HepG2 (cell line): ENCODE data around the gene KCNIP3. TPM values are rescaled to one million over a fixed set of nuclear protein-coding genes. Genes with fewer than 3 reads are reported as not detected.
A peak's percentile ranks its signal among the peaks of the same experiment; 100 is the strongest.

ENCODE experiments used
- BORCS8-MEF2B ChIP-seq: sonication (generic); formaldehyde crosslinking; IDR thresholded peaks from 2 replicates; pipeline ENCODE4 v1.8.0; 2022; ENCODE audit warnings: mild to moderate bottlenecking, missing genetic modification reagents
- GABPB1 ChIP-seq: IDR thresholded peaks from 2 replicates; pipeline ENCODE4 v1.6.1; 2016; ENCODE audit warnings: mild to moderate bottlenecking, missing genetic modification reagents, moderate library complexity, missing compliant biosample characterization
- HINFP ChIP-seq: sonication (generic); formaldehyde crosslinking; IDR thresholded peaks from 2 replicates; pipeline ENCODE4 v1.4.0; 2020; ENCODE audit warnings: low read depth, mild to moderate bottlenecking, missing genetic modification reagents
- KAT8 ChIP-seq: IDR thresholded peaks from 2 replicates; pipeline ENCODE4 v1.6.1; 2016; ENCODE audit warnings: missing genetic modification reagents, missing compliant biosample characterization
- MYC ChIP-seq: sonication (generic); formaldehyde crosslinking; IDR thresholded peaks from 2 replicates; pipeline ENCODE4 v1.9.0; 2021; ENCODE audit warnings: missing genetic modification reagents, borderline replicate concordance
- PHF8 ChIP-seq: sonication (generic); formaldehyde crosslinking; IDR thresholded peaks from 2 replicates; pipeline ENCODE4 v1.5.0; 2020; ENCODE audit warnings: missing genetic modification reagents
- RNF2 ChIP-seq: fragments of 450-650 bp; conservative IDR thresholded peaks from 2 replicates; pipeline ENCODE4 v1.6.1; 2016; ENCODE audit warnings: low read depth
- SALL1 ChIP-seq: sonication (generic); formaldehyde crosslinking; IDR thresholded peaks from 2 replicates; pipeline ENCODE4 v1.8.0; 2022; ENCODE audit warnings: mild to moderate bottlenecking, missing genetic modification reagents
- ZBTB20 ChIP-seq: sonication (generic); formaldehyde crosslinking; IDR thresholded peaks from 2 replicates; pipeline ENCODE4 v1.8.1; 2023; ENCODE audit warnings: missing genetic modification reagents, low read depth, mild to moderate bottlenecking, borderline replicate concordance
- ZBTB33 ChIP-seq: sonication (generic); formaldehyde crosslinking; IDR thresholded peaks from 2 replicates; pipeline ENCODE4 v1.4.0; 2020; ENCODE audit warnings: missing genetic modification reagents
- ZFAT ChIP-seq: sonication (generic); formaldehyde crosslinking; conservative IDR thresholded peaks from 2 replicates; pipeline ENCODE4 v1.8.1; 2023; ENCODE audit warnings: missing genetic modification reagents, inconsistent platforms
- ZNF296 ChIP-seq: sonication (generic); formaldehyde crosslinking; conservative IDR thresholded peaks from 2 replicates; pipeline ENCODE4 v1.5.0; 2020; ENCODE audit warnings: mild to moderate bottlenecking, missing genetic modification reagents
- ZNF446 ChIP-seq: sonication (generic); formaldehyde crosslinking; IDR thresholded peaks from 2 replicates; pipeline ENCODE4 v1.5.0; 2020; ENCODE audit warnings: mild to moderate bottlenecking, missing genetic modification reagents
- ZNF451 ChIP-seq: sonication (generic); formaldehyde crosslinking; IDR thresholded peaks from 2 replicates; pipeline ENCODE4 v1.5.0; 2020; ENCODE audit warnings: mild to moderate bottlenecking, missing genetic modification reagents
- ZNF556 ChIP-seq: sonication (generic); formaldehyde crosslinking; IDR thresholded peaks from 2 replicates; pipeline ENCODE4 v1.4.0; 2020; ENCODE audit warnings: mild to moderate bottlenecking, missing genetic modification reagents, borderline replicate concordance
- ZNF569 ChIP-seq: sonication (generic); formaldehyde crosslinking; IDR thresholded peaks from 2 replicates; pipeline ENCODE4 v1.5.0; 2020; ENCODE audit warnings: mild to moderate bottlenecking, missing genetic modification reagents, moderate library complexity, borderline replicate concordance
- ZNF607 ChIP-seq: sonication (generic); formaldehyde crosslinking; IDR thresholded peaks from 2 replicates; pipeline ENCODE4 v1.5.1; 2020; ENCODE audit warnings: missing genetic modification reagents, mild to moderate bottlenecking, borderline replicate concordance
- ZNF772 ChIP-seq: sonication (generic); formaldehyde crosslinking; IDR thresholded peaks from 2 replicates; pipeline ENCODE4 v1.5.0; 2020; ENCODE audit warnings: mild to moderate bottlenecking, missing genetic modification reagents
- ZNF781 ChIP-seq: sonication (generic); formaldehyde crosslinking; IDR thresholded peaks from 2 replicates; pipeline ENCODE4 v1.5.1; 2020; ENCODE audit warnings: borderline replicate concordance, mild to moderate bottlenecking, missing genetic modification reagents; ENCODE audit errors: not compliant biosample characterization
- ZNF879 ChIP-seq: sonication (generic); formaldehyde crosslinking; IDR thresholded peaks from 2 replicates; pipeline ENCODE4 v1.8.1; 2023; ENCODE audit warnings: missing genetic modification reagents
- polyA plus RNA-seq, 8 experiments: library from polyadenylated mRNA; depleted of rRNA in 3 of 8; stranded (reverse) in 7 of 8; unstranded in 1 of 8; fragments of >200 nt; fragmentation: Illumina TruSeq in 4 of 8; extraction: Trizol in 4 of 8; gene quantifications; 2 replicates each; pipeline versions ENCODE4 v1.2.1 to v1.2.3, GENCODE V29; 2011 to 2016; ENCODE audit warnings: low read depth in 4 of 8, missing spikeins in 1 of 8, mixed read lengths in 1 of 8; ENCODE audit not compliant: insufficient read depth in 1 of 8
- total RNA-seq, 5 experiments: library from RNA; depleted of rRNA; stranded (reverse); fragments of >200 nt; fragmentation: Illumina TruSeq; extraction: Trizol; gene quantifications; 2 replicates each; pipeline ENCODE4 v1.2.3, GENCODE V29; 2016; ENCODE audit warnings: low read depth in 1 of 5
- TF ChIP-seq, protein P1 (sequence below): sonication (generic); formaldehyde crosslinking; IDR thresholded peaks from 2 replicates; pipeline ENCODE4 v1.4.0; 2020; ENCODE audit warnings: missing genetic modification reagents

KCNIP3 gene
- total and polyA plus RNA-seq, 2 of the 13 experiments (the other 11 are each of a cell fraction or from before 2014, with no cell fraction given), result not detected

GRCh38 chr2:95389245-95390119, 92.3 kb downstream of the KCNIP3 start (continued):
- no peak for TF ChIP-seq ZFAT (CRISPR knock-in tag)
- TF ChIP-seq MYC, result no peak
- peak; percentile 16 for TF ChIP-seq ZNF781 (CRISPR knock-in tag)
- no peak for TF ChIP-seq ZNF556 (CRISPR knock-in tag)
- TF ChIP-seq ZBTB20 (CRISPR knock-in tag), result no peak
- TF ChIP-seq RNF2, result no peak
- peak; percentile 33; the same call in 1 of the 2 replicates for TF ChIP-seq HINFP (CRISPR knock-in tag)
- 0 out of 2 replicates have a peak, but pooled peaks have one; percentile 41 for TF ChIP-seq ZBTB33
- TF ChIP-seq ZNF772 (CRISPR knock-in tag), result 0 out of 2 replicates have a peak, but pooled peaks have one; percentile 25
- TF ChIP-seq ZNF569, result no peak
- TF ChIP-seq ZNF296 (CRISPR knock-in tag), result 0 out of 2 replicates have a peak, but pooled peaks have one; percentile 7
- TF ChIP-seq SALL1 (CRISPR knock-in tag), result peak; percentile 33; the same call in 1 of the 2 replicates
- TF ChIP-seq, protein P1, sequence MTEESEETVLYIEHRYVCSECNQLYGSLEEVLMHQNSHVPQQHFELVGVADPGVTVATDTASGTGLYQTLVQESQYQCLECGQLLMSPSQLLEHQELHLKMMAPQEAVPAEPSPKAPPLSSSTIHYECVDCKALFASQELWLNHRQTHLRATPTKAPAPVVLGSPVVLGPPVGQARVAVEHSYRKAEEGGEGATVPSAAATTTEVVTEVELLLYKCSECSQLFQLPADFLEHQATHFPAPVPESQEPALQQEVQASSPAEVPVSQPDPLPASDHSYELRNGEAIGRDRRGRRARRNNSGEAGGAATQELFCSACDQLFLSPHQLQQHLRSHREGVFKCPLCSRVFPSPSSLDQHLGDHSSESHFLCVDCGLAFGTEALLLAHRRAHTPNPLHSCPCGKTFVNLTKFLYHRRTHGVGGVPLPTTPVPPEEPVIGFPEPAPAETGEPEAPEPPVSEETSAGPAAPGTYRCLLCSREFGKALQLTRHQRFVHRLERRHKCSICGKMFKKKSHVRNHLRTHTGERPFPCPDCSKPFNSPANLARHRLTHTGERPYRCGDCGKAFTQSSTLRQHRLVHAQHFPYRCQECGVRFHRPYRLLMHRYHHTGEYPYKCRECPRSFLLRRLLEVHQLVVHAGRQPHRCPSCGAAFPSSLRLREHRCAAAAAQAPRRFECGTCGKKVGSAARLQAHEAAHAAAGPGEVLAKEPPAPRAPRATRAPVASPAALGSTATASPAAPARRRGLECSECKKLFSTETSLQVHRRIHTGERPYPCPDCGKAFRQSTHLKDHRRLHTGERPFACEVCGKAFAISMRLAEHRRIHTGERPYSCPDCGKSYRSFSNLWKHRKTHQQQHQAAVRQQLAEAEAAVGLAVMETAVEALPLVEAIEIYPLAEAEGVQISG, result peak; percentile 19; the same call in 1 of the 2 replicates
- TF ChIP-seq ZNF607, result 0 out of 2 replicates have a peak, but pooled peaks have one; percentile 43
- TF ChIP-seq ZNF446 (CRISPR knock-in tag), result no peak
- TF ChIP-seq PHF8 (CRISPR knock-in tag), result 0 out of 2 replicates have a peak, but pooled peaks have one; percentile 15
- no peak for TF ChIP-seq ZNF451
- peak; percentile 40; the same call in 1 of the 2 replicates for TF ChIP-seq BORCS8-MEF2B
- peak; percentile 32; the same call in 1 of the 2 replicates for TF ChIP-seq GABPB1 (CRISPR knock-in tag)
- TF ChIP-seq KAT8, result 0 out of 2 replicates have a peak, but pooled peaks have one; percentile 23
- TF ChIP-seq ZNF879 (CRISPR knock-in tag), result no peak
